DOHH2 (cell line): ENCODE measurements around the gene SPTLC1.
"Not testable (repeated sequence)": the region's sequence is repeated elsewhere in the genome, so short reads cannot be mapped to it uniquely, and the experiment has no call there.

Experiments used
- EZH2phosphoT487 ChIP-seq: fragments of 200-600 bp; sonication (generic); IDR thresholded peaks from 2 replicates; pipeline ENCODE4 v1.6.1; 2017; ENCODE audit warnings: borderline replicate concordance, mild to moderate bottlenecking, antibody characterized with exemption, low read length, moderate library complexity, mixed read lengths
- TF ChIP-seq, protein P1 (sequence below): fragments of 200-600 bp; sonication (generic); IDR thresholded peaks from one replicate; pipeline ENCODE4 v1.5.1; 2014; ENCODE audit warnings: antibody characterized with exemption, mild to moderate bottlenecking, low read depth, low read length; ENCODE audit not compliant: poor library complexity, severe bottlenecking

DNA sequence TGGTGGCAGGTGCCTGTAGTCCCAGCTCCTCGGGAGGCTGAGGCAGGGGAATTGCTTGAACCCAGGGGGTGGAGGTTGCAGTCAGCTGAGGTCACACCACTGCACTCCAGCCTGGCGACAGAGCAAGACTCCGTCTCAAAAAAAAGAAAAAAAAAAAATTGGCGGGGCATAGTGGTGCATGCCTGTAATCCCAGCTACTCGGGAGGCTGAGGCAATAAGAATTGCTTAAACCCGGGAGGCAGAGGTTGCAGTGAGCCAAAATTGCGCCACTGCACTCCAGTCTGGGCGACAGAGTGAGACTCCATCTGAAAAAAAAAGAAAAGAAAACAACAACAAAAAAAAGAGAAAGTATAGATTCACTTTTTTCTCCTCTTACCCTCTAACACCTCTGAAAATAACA is 105.0 kb downstream of the SPTLC1 start:
- TF ChIP-seq, protein P1, sequence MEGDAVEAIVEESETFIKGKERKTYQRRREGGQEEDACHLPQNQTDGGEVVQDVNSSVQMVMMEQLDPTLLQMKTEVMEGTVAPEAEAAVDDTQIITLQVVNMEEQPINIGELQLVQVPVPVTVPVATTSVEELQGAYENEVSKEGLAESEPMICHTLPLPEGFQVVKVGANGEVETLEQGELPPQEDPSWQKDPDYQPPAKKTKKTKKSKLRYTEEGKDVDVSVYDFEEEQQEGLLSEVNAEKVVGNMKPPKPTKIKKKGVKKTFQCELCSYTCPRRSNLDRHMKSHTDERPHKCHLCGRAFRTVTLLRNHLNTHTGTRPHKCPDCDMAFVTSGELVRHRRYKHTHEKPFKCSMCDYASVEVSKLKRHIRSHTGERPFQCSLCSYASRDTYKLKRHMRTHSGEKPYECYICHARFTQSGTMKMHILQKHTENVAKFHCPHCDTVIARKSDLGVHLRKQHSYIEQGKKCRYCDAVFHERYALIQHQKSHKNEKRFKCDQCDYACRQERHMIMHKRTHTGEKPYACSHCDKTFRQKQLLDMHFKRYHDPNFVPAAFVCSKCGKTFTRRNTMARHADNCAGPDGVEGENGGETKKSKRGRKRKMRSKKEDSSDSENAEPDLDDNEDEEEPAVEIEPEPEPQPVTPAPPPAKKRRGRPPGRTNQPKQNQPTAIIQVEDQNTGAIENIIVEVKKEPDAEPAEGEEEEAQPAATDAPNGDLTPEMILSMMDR: not testable (repeated sequence)
- TF ChIP-seq EZH2phosphoT487: not testable (repeated sequence)
